T-helper 17 cell (primary cell): ENCODE results near the gene RAB36. TPM values are rescaled to one million over a fixed set of nuclear protein-coding genes. Genes with fewer than 3 reads are reported as not detected.

Experiments used
- ATAC-seq: fragments of 150-1000 bp; cut with Tn5 transposase; 2 replicates; pipeline ENCODE4 v1.10.0; 2021; ENCODE audit warnings: mild to moderate bottlenecking, moderate library complexity
- DNase-seq, 3 donors: peaks; one replicate each; pipeline versions ENCODE4 v3.0.0 to v3.0.0-alpha.2; 2020 to 2021
- H3K9me3 ChIP-seq: one replicate; pipeline ENCODE4 v1.7.0; 2013; ENCODE audit warnings: low read length, mild to moderate bottlenecking; ENCODE audit not compliant: control insufficient read depth, poor library complexity, severe bottlenecking
- H3K27ac Mint-ChIP-seq: one replicate; pipeline ENCODE4 v1.8.0; 2022; ENCODE audit warnings: mild to moderate bottlenecking, moderate library complexity, mixed read lengths
- H3K27me3 Mint-ChIP-seq: one replicate; pipeline ENCODE4 v1.8.0; 2022; ENCODE audit warnings: mixed read lengths
- H3K36me3 Mint-ChIP-seq: one replicate; pipeline ENCODE4 v1.8.0; 2022; ENCODE audit warnings: low read depth, mixed read lengths
- H3K4me1 Mint-ChIP-seq: one replicate; pipeline ENCODE4 v1.8.0; 2022; ENCODE audit warnings: mild to moderate bottlenecking, mixed read lengths
- H3K4me3 Mint-ChIP-seq: one replicate; pipeline ENCODE4 v1.8.0; 2022; ENCODE audit warnings: mild to moderate bottlenecking, moderate library complexity, mixed read lengths
- total RNA-seq, 4 donors: library from RNA in 2 of 4; stranded (reverse) in 2 of 4; gene quantifications; one replicate each; pipeline ENCODE4 v1.2.3 and lab custom pipeline; 2022 to 2026

Gene RAB36
- total RNA-seq, 2 donors from 2014 or later, result 1.1 to 2.4 TPM

- Mint-ChIP-seq H3K4me3 (peak overlapping the region; percentile 78), H3K27me3 (no peaks in the 10 kb centered on the region), H3K4me1 (peaks cover 37% of the 10 kb centered on the region), H3K36me3 (no peaks in the 10 kb centered on the region), H3K27ac (peak overlapping the region; percentile 99)
- ATAC-seq (no peak), DNase-seq (no peak)
- H3K9me3 ChIP-seq, result no peaks in the 10 kb centered on the region
Measured at GRCh38 chr22:23145878-23146470, 697 bp downstream of the RAB36 start.

DNA sequence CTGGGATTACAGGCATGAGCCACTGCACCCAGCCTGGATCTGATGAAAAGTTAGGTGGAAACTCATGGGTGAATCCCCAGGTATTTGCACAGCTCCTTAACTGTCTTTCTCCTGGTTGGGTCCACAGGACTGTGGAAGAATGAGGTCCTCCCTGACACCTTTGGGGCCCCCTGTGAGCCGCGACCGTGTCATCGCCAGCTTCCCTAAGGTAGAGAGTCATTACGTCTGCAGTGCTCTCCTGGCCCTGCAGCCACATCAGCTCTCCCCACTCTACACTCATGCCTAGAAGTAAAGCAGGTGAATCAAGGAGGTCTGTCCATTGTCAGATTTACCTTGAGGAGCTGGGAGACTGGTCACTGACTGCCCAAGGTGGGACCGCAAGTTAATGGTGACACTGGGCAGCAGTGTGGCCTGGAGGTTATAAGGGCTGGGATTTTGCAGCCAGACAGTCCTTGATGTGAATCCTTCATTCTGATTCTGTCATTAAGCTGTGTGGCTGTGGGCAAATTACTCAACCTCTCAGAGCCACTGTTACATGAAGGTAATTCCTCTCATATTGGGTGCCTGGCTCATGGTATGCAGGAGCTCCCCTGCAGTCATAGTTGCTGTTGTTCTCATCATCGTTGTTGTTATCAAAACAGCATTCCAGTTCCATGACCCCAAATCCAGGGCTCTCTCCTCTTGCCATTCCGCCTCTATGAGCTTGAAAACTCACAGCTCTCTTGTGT lies 1.4 kb downstream of the RAB36 start:
- Mint-ChIP-seq H3K27ac (peak overlapping the region; percentile 99), H3K4me3 (no peak overlapping the region), H3K27me3 (no peaks in the 10 kb centered on the region), H3K4me1 (peaks cover 36% of the 10 kb centered on the region), H3K36me3 (no peaks in the 10 kb centered on the region)
- H3K9me3 ChIP-seq, result no peaks in the 10 kb centered on the region
- no peak for ATAC-seq
- no peak for DNase-seq

- DNase-seq, result no peak
- no peaks in the 10 kb centered on the region for H3K9me3 ChIP-seq
- Mint-ChIP-seq H3K4me1 (peaks cover 31% of the 10 kb centered on the region), H3K36me3 (no peaks in the 10 kb centered on the region), H3K4me3 (no peak overlapping the region), H3K27me3 (no peaks in the 10 kb centered on the region), H3K27ac (peak overlapping the region; percentile 99)
- ATAC-seq, result no peak
Measured at GRCh38 chr22:23147617-23148387, 2.5 kb downstream of the RAB36 start.

DNA sequence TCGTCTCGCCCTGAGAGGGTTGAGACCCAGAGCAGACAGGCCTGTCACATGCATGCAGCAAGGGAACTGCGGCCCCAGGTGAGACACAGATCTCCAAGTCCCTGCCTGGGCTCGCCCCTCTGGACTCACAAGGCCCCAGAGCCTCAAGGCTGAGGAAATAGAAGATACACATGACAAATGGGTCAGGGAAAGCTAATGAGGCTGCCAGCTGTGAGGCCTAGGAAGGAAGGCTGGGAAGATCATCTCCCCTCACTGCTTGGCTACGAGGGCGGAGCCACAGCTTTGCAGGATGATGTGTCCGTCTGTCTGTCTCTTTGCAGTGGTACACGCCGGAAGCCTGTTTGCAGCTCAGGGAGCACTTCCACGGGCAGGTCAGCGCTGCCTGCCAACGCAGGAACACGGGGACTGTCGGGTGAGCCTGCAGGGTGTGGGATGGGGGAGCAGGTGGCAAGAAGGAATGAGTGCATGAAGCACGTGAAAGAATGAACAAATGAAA lies 4.5 kb downstream of the RAB36 start:
- Mint-ChIP-seq H3K4me3 (peak overlapping the region; percentile 52), H3K27me3 (no peaks in the 10 kb centered on the region), H3K36me3 (no peaks in the 10 kb centered on the region), H3K27ac (no peak overlapping the region), H3K4me1 (peaks cover 30% of the 10 kb centered on the region)
- H3K9me3 ChIP-seq, result no peaks in the 10 kb centered on the region
- ATAC-seq (no peak), DNase-seq (no peak)

- Mint-ChIP-seq H3K4me3 (no peak overlapping the region), H3K36me3 (no peaks in the 10 kb centered on the region), H3K4me1 (peaks cover 25% of the 10 kb centered on the region), H3K27me3 (no peaks in the 10 kb centered on the region), H3K27ac (peak overlapping the region; percentile 74)
- ATAC-seq (no peak), DNase-seq (no peak)
- no peaks in the 10 kb centered on the region for H3K9me3 ChIP-seq
Measured at GRCh38 chr22:23150762-23151161, 5.5 kb downstream of the RAB36 start.

- H3K27me3 Mint-ChIP-seq, result no peaks in the 10 kb centered on the region
- no peak overlapping the region for H3K4me3 Mint-ChIP-seq
- ATAC-seq (no peak), DNase-seq (no peak)
- no peaks in the 10 kb centered on the region for H3K36me3 Mint-ChIP-seq
- H3K9me3 ChIP-seq, result no peaks in the 10 kb centered on the region
- H3K4me1 Mint-ChIP-seq, result peaks cover 25% of the 10 kb centered on the region
- no peak overlapping the region for H3K27ac Mint-ChIP-seq
Measured at GRCh38 chr22:23151827-23152226, 6.5 kb downstream of the RAB36 start.

GRCh38 chr22:23152238-23153114 lies 7.2 kb downstream of the RAB36 start:
- H3K27ac Mint-ChIP-seq, result peak overlapping the region; percentile 88

DNA sequence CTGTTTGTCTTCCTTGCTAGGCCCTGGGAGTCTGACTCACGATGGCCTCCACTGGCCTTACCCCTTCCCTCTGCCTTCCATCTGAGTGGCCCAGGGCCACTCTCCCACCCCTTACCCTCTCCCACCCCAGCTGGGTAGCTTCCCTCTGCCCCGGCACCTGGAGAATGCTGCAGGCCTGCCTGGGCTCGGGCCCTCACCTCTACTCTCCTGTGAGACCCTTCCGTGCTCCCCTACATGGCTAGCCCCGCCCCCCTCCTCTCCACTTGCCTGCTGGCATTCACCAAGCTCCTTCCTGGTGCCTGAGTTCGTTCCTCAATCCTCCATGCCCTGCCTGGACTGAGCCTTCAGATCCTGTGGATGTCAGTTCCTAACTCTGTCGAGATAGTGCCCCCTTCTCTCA lies 8.7 kb downstream of the RAB36 start:
- Mint-ChIP-seq H3K36me3 (no peaks in the 10 kb centered on the region), H3K27ac (peak overlapping the region; percentile 88), H3K4me1 (peaks cover 23% of the 10 kb centered on the region), H3K27me3 (no peaks in the 10 kb centered on the region), H3K4me3 (no peak overlapping the region)
- no peak for ATAC-seq
- H3K9me3 ChIP-seq, result no peaks in the 10 kb centered on the region
- no peak for DNase-seq

More at GRCh38 chr22:23152238-23153114, 7.2 kb downstream of the RAB36 start:
- H3K27me3 Mint-ChIP-seq, result no peaks in the 10 kb centered on the region
- no peaks in the 10 kb centered on the region for H3K9me3 ChIP-seq
- no peak for ATAC-seq
- H3K4me3 Mint-ChIP-seq, result no peak overlapping the region
- no peak for DNase-seq
- H3K36me3 Mint-ChIP-seq, result no peaks in the 10 kb centered on the region
- H3K4me1 Mint-ChIP-seq, result peaks cover 25% of the 10 kb centered on the region

- Mint-ChIP-seq H3K4me1 (peaks cover 23% of the 10 kb centered on the region), H3K4me3 (no peak overlapping the region), H3K27me3 (no peaks in the 10 kb centered on the region), H3K27ac (peak overlapping the region; percentile 88), H3K36me3 (no peaks in the 10 kb centered on the region)
- ATAC-seq (no peak), DNase-seq (no peak)
- no peaks in the 10 kb centered on the region for H3K9me3 ChIP-seq
Measured at GRCh38 chr22:23154461-23154860, 9.2 kb downstream of the RAB36 start.

- H3K27me3 Mint-ChIP-seq, result no peaks in the 10 kb centered on the region
- ATAC-seq, result no peak
- DNase-seq, result no peak
- no peaks in the 10 kb centered on the region for H3K36me3 Mint-ChIP-seq
- no peak overlapping the region for H3K27ac Mint-ChIP-seq
- H3K4me1 Mint-ChIP-seq, result peaks cover 17% of the 10 kb centered on the region
- no peaks in the 10 kb centered on the region for H3K9me3 ChIP-seq
- H3K4me3 Mint-ChIP-seq, result no peak overlapping the region
Measured at GRCh38 chr22:23155143-23155542, 9.9 kb downstream of the RAB36 start.

GRCh38 chr22:23155831-23156230 lies 10.6 kb downstream of the RAB36 start:
- Mint-ChIP-seq H3K36me3 (no peaks in the 10 kb centered on the region), H3K4me1 (peaks cover 14% of the 10 kb centered on the region), H3K27ac (no peak overlapping the region), H3K27me3 (no peaks in the 10 kb centered on the region), H3K4me3 (no peak overlapping the region)
- H3K9me3 ChIP-seq, result no peaks in the 10 kb centered on the region
- DNase-seq (no peak), ATAC-seq (no peak)

- Mint-ChIP-seq H3K27ac (no peak overlapping the region), H3K36me3 (no peaks in the 10 kb centered on the region), H3K27me3 (no peaks in the 10 kb centered on the region), H3K4me3 (no peak overlapping the region), H3K4me1 (peaks cover 11% of the 10 kb centered on the region)
- H3K9me3 ChIP-seq, result no peaks in the 10 kb centered on the region
- no peak for DNase-seq
- ATAC-seq, result no peak
Measured at GRCh38 chr22:23156286-23156685, 11.0 kb downstream of the RAB36 start.
